ENCODE measurements around the gene CACNA2D2. TPM values are rescaled to one million over a fixed set of nuclear protein-coding genes. Genes with fewer than 3 reads are reported as not detected.

The CACNA2D2 gene
- total RNA-seq, 1 experiment from 2014 or later: 27.7 TPM

DNA sequence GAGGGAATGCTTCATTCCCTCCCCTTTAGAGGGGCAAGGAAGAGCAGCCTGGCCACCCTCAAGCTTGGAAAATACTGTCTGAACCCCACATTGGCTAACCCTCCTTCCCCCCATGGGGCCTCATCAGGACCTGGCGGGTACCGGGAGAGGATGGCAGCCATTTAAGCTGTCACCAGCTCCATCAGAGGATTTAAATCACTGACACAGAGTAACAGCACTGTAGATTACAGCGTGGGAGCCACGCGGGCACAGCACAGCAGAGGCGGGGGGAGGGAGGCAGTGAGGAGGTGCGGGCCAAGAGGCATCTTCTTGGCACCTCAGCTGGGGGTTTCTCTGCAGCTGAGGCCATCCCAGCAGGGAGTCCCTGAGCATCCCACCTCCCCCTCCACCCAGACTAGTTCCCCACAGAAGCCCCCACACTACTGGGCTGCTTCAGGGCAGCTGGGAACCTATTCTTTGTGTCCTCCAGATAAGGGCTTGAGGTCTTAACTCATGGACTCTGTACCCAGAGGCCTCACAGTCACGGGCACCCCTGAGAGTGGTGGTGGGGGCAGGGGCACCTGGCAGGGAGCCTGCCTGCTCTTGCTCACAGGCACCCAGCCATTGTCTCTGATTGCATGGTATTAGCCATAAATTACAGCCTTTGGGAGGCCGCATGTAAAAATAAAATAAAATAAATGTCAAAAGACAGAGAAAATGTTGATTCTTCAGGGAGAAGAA is 21.9 kb upstream of the CACNA2D2 start:
- no peak overlapping the region for H2AK5ac ChIP-seq (ENCODE audit: insufficient read length, low read length)
- H3K18ac ChIP-seq (ENCODE audit: insufficient read length, low read depth, low read length): no peak overlapping the region
- no peak overlapping the region for H3K9ac ChIP-seq (ENCODE audit: extremely low read depth, insufficient read length, low read length)
- no peak overlapping the region for H2BK12ac ChIP-seq (ENCODE audit: insufficient read length, low read depth, low read length)
- DNase-seq: no peak
- WGBS (ENCODE audit: extremely low coverage, insufficient read length, low lambda C conversion rate): no CpG with 5 or more reads among the region's 9 CpGs
- peaks cover 9% of the 10 kb centered on the region; the same call in 1 of the 2 replicates for H3K4me1 ChIP-seq (ENCODE audit: insufficient read depth, low read length)
- no peaks in the 10 kb centered on the region for H3K9me3 ChIP-seq (ENCODE audit: control insufficient read depth, low read depth, low read length)
- no peak overlapping the region for H3K27ac ChIP-seq (ENCODE audit: insufficient read length, low read depth, low read length)
- no peak overlapping the region for H4K8ac ChIP-seq (replicated peaks; ENCODE audit: insufficient read length, low read depth, low read length)
- H3K23ac ChIP-seq (ENCODE audit: insufficient read length, low read depth, low read length): no peak overlapping the region
- H3K23me2 ChIP-seq (ENCODE audit: insufficient read length, low read depth, low read length, poor library complexity, severe bottlenecking): no peaks in the 10 kb centered on the region
- no peak overlapping the region for H2BK20ac ChIP-seq (ENCODE audit: low read depth, low read length, poor library complexity, severe bottlenecking)
- no peak overlapping the region for H4K5ac ChIP-seq (ENCODE audit: insufficient read length, low read depth, low read length)
- H3K79me2 ChIP-seq (ENCODE audit: insufficient read depth, low read length): no peaks in the 10 kb centered on the region
- H2AFZ ChIP-seq (ENCODE audit: low read length): no peak overlapping the region
- peaks cover 59 to 64% of the 10 kb centered on the region in 2 experiments for H3K4me1 Mint-ChIP-seq
- peaks cover 2% of the 10 kb centered on the region for H4K20me1 ChIP-seq (ENCODE audit: control insufficient read depth, insufficient read depth, insufficient read length)
- H3K4me3 Mint-ChIP-seq: no peak overlapping the region
- no peak overlapping the region for H2BK5ac ChIP-seq (ENCODE audit: insufficient read length, low read length)
- no peak overlapping the region for H2BK15ac ChIP-seq (ENCODE audit: low read depth, low read length)
- no peaks in the 10 kb centered on the region; a peak in 1 of 5 replicates for H3K9me3 Mint-ChIP-seq
- H3K79me1 ChIP-seq (ENCODE audit: insufficient read depth, low read depth, low read length, poor library complexity, severe bottlenecking): no peaks in the 10 kb centered on the region
- H3K14ac ChIP-seq (ENCODE audit: insufficient read depth, low read length): no peak overlapping the region
- no peaks in the 10 kb centered on the region for H3K27me3 ChIP-seq (ENCODE audit: insufficient read depth, low read length)
- no peak overlapping the region for H3K56ac ChIP-seq (ENCODE audit: insufficient read length, low read depth, low read length)
- H2BK120ac ChIP-seq (ENCODE audit: low read depth, low read length, poor library complexity, severe bottlenecking): no peak overlapping the region
- no peak overlapping the region for H4K91ac ChIP-seq (ENCODE audit: insufficient read length, low read depth, low read length)
- H3K27me3 Mint-ChIP-seq (ENCODE audit: low read depth): peaks cover 6% of the 10 kb centered on the region
- H3T11ph ChIP-seq (ENCODE audit: low read length): no peak overlapping the region
- no peaks in the 10 kb centered on the region for H3K36me3 Mint-ChIP-seq (ENCODE audit: insufficient read depth in 1 of 3, low read depth in 3 of 3)
- H3K4ac ChIP-seq (ENCODE audit: low read depth, low read length): no peak overlapping the region
- TF ChIP-seq, protein P1, sequence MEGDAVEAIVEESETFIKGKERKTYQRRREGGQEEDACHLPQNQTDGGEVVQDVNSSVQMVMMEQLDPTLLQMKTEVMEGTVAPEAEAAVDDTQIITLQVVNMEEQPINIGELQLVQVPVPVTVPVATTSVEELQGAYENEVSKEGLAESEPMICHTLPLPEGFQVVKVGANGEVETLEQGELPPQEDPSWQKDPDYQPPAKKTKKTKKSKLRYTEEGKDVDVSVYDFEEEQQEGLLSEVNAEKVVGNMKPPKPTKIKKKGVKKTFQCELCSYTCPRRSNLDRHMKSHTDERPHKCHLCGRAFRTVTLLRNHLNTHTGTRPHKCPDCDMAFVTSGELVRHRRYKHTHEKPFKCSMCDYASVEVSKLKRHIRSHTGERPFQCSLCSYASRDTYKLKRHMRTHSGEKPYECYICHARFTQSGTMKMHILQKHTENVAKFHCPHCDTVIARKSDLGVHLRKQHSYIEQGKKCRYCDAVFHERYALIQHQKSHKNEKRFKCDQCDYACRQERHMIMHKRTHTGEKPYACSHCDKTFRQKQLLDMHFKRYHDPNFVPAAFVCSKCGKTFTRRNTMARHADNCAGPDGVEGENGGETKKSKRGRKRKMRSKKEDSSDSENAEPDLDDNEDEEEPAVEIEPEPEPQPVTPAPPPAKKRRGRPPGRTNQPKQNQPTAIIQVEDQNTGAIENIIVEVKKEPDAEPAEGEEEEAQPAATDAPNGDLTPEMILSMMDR (conservative IDR thresholded peaks at IDR 0.05): no peak
- H3K27ac Mint-ChIP-seq: no peak overlapping the region
- H3K4me2 ChIP-seq (ENCODE audit: insufficient read depth, insufficient read length, low read length): no peak overlapping the region
